ENCODE measurements around the gene TYW1B.
"Not testable (repeated sequence)": the region's sequence is repeated elsewhere in the genome, so short reads cannot be mapped to it uniquely, and the experiment has no call there.

DNA sequence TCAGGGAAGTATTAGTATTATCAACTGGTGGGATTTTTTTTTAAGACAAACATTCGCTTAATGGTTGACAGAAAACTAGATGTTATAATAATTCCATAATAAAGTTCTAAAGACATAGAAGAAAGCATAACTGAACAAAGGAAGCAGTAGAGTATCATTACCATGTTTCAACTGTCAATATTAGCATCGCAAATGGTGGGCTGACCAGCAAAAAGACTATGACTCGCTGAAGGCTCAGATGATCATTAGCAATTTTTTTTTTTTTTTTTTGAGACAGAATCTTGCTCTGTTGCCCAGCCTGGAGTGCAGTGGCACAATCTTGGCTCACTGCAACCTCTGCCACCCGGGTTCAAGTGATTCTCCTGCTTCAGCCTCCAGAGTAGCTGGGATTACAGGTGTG, 74.8 kb downstream of the TYW1B start:
- not testable (repeated sequence) for TF ChIP-seq POLR2A, CTCF (IDR thresholded peaks at IDR 0.05)

Data from esophagus squamous epithelium (tissue), 4 donors.